PC-9 (cell line): Measurements from ENCODE around the gene HCRTR2.

Source experiments
- CTCF ChIP-seq: fragments of 200-600 bp; sonication (generic); conservative IDR thresholded peaks from 2 replicates; pipeline ENCODE4 v1.6.1; 2017; ENCODE audit warnings: mixed run types, antibody characterized with exemption, mild to moderate bottlenecking, moderate library complexity
- EZH2 ChIP-seq: fragments of 200-600 bp; sonication (generic); IDR thresholded peaks from 2 replicates; pipeline ENCODE4 v1.8.0; 2017; ENCODE audit warnings: antibody characterized with exemption, low read depth

- TF ChIP-seq EZH2 = no peak
- TF ChIP-seq CTCF = no peak
Measured at GRCh38 chr6:55265409-55266114, 91.2 kb downstream of the HCRTR2 start.
